Testis (tissue), 3 donors: ENCODE results near the gene OSBPL9. TPM values are rescaled to one million over a fixed set of nuclear protein-coding genes. Genes with fewer than 3 reads are reported as not detected.

Source experiments
- DNase-seq: peaks from one replicate; pipeline ENCODE4 v3.0.0-alpha.2; 2019
- H3K27ac ChIP-seq, 2 donors: fragments of 200-600 bp; sonication (generic); one replicate each; pipeline ENCODE4 v1.5.1; 2019
- H3K27me3 ChIP-seq: fragments of 200-600 bp; sonication (generic); one replicate; pipeline ENCODE4 v1.5.1; 2019
- H3K36me3 ChIP-seq: fragments of 200-600 bp; sonication (generic); one replicate; pipeline ENCODE4 v1.5.1; 2017; ENCODE audit warnings: low read depth; ENCODE audit errors: missing control alignments
- H3K4me1 ChIP-seq: fragments of 200-600 bp; sonication (generic); one replicate; pipeline ENCODE4 v1.5.1; 2019
- H3K4me3 ChIP-seq, 2 donors: fragments of 200-600 bp; sonication (generic); one replicate each; pipeline ENCODE4 v1.5.1; 2017 to 2019
- H3K9me3 ChIP-seq: fragments of 200-600 bp; sonication (generic); one replicate; pipeline ENCODE4 v1.5.1; 2017
- CTCF ChIP-seq, 3 experiments: fragments of 450-650 bp in 2 of 3; fragments of 200-600 bp in 1 of 3; sonication (generic) in 1 of 3; IDR thresholded peaks; one replicate each; pipeline ENCODE4 v1.5.1; 2016 to 2019; ENCODE audit warnings: antibody characterized with exemption in 3 of 3, mild to moderate bottlenecking in 2 of 3, moderate library complexity in 1 of 3
- POLR2A ChIP-seq: fragments of 450-650 bp; IDR thresholded peaks from one replicate; pipeline ENCODE4 v1.6.1; 2017; ENCODE audit warnings: antibody characterized with exemption, mild to moderate bottlenecking, moderate library complexity
- WGBS, 2 donors: methylation state at CpG; one replicate each; pipeline ENCODE4 v1.1.5; 2018; 5-methylcytosine and 5-hydroxymethylcytosine counted together
- intact Hi-C: fragments of 100-400 bp; cut with DNase I; formaldehyde crosslinking; loops from one replicate; pipeline ENCODE4 v1.15.1; 2023; ENCODE audit warnings: low total_unique reads
- polyA plus RNA-seq: library from polyadenylated mRNA; stranded (reverse); fragments of 350-450 nt; fragmentation: Illumina TruSeq; extraction: RNeasy Lipid Tissue Mini Kit (QIAGEN cat#74804); gene quantifications from one replicate; pipeline ENCODE4 v1.2.3, GENCODE V29; 2014; ENCODE audit warnings: low read depth, low replicate concordance; ENCODE audit not compliant: insufficient read depth
- total RNA-seq, 2 donors: library from RNA; depleted of rRNA; stranded (reverse); fragments of >200 nt; gene quantifications; one replicate each; pipeline ENCODE4 v1.2.3, GENCODE V29; 2016

OSBPL9 gene
- total and polyA plus RNA-seq, 3 donors from 2014 or later = 59.3 to 160 (median 117) TPM

- no peaks in the 10 kb centered on the region for H3K27me3 ChIP-seq
- H3K4me3 ChIP-seq = no peak overlapping the region
- no peaks in the 10 kb centered on the region for H3K36me3 ChIP-seq
- WGBS, 2 donors = 78 to 81% methylated on average over 4 of the region's 4 CpGs
- H3K9me3 ChIP-seq = no peaks in the 10 kb centered on the region
- intact Hi-C loops = no loop called here
- peaks cover 23% of the 10 kb centered on the region for H3K4me1 ChIP-seq
- no peak for DNase-seq
- no peak for TF ChIP-seq POLR2A
- no peak for TF ChIP-seq CTCF (IDR thresholded peaks at IDR 0.05)
- no peak overlapping the region for H3K27ac ChIP-seq
Measured at GRCh38 chr1:51671527-51672325, 54.8 kb downstream of the OSBPL9 start.

- WGBS, 2 donors = 85 to 98% methylated on average over 1 of the region's 1 CpG
- no peak for DNase-seq
Measured at GRCh38 chr1:51673279-51673678, 56.4 kb downstream of the OSBPL9 start.

GRCh38 chr1:51675177-51675780 lies 58.4 kb downstream of the OSBPL9 start:
- Histone ChIP-seq H3K27me3 (no peaks in the 10 kb centered on the region), H3K4me3 (no peak overlapping the region), H3K27ac (no peak overlapping the region), H3K4me1 (peaks cover 7% of the 10 kb centered on the region), H3K36me3 (no peaks in the 10 kb centered on the region), H3K9me3 (no peaks in the 10 kb centered on the region)
- DNase-seq = no peak
- 90 to 96% methylated on average over 2 of the region's 2 CpGs for WGBS, 2 donors
- intact Hi-C loops = no loop called here
- TF ChIP-seq CTCF (IDR thresholded peaks at IDR 0.05) (no peak), POLR2A (no peak)

More at GRCh38 chr1:51673279-51673678, 56.4 kb downstream of the OSBPL9 start:
- H3K27me3 ChIP-seq = no peaks in the 10 kb centered on the region
- H3K9me3 ChIP-seq = no peaks in the 10 kb centered on the region
- intact Hi-C loops = no loop called here
- no peak overlapping the region for H3K4me3 ChIP-seq
- peaks cover 19% of the 10 kb centered on the region for H3K4me1 ChIP-seq
- H3K36me3 ChIP-seq = no peaks in the 10 kb centered on the region
- no peak for TF ChIP-seq CTCF (IDR thresholded peaks at IDR 0.05)
- TF ChIP-seq POLR2A = no peak
- no peak overlapping the region for H3K27ac ChIP-seq

GRCh38 chr1:51679435-51679834 lies 62.5 kb downstream of the OSBPL9 start:
- no peak for DNase-seq
- intact Hi-C loops = no loop called here
- Histone ChIP-seq H3K27me3 (no peaks in the 10 kb centered on the region), H3K4me1 (peaks cover 2% of the 10 kb centered on the region), H3K27ac (no peak overlapping the region), H3K4me3 (no peak overlapping the region), H3K36me3 (no peaks in the 10 kb centered on the region), H3K9me3 (no peaks in the 10 kb centered on the region)
- TF ChIP-seq CTCF (IDR thresholded peaks at IDR 0.05) (no peak), POLR2A (no peak)
